HCT116 (cell line): Measurements from ENCODE around the gene OTOP2. TPM values are rescaled to one million over a fixed set of nuclear protein-coding genes. Genes with fewer than 3 reads are reported as not detected.

Experiments
- ATAC-seq: fragments of 200-7000 bp; cut with Tn5 transposase; 2 replicates; pipeline ENCODE4 v1.9.1; 2020; ENCODE audit warnings: mild to moderate bottlenecking, moderate library complexity
- BruUV-seq: library from RNA; stranded (reverse); fragments of 400-500 nt; replicated peaks from 2 replicates; lab custom pipeline; 2021; lab: Mats Ljungman, UMichigan
- CTCF ChIA-PET: fragments of 300-600 bp; sonication (Branson Sonifier 250); formaldehyde crosslinking; loops from one replicate; lab custom pipeline; 2021; ENCODE audit warnings: antibody characterized with exemption; lab: Charles Lee
- POLR2A ChIA-PET: fragments of 300-600, 350-600 bp; sonication (Branson Sonifier 250); formaldehyde crosslinking; loops from one replicate; lab custom pipeline; 2021; ENCODE audit warnings: antibody characterized with exemption; lab: Charles Lee
- RAD21 ChIA-PET, 2 experiments: fragments of 300-600 bp; sonication (Branson Sonifier 250); formaldehyde crosslinking; loops; one replicate each; lab custom pipeline; 2023; ENCODE audit warnings: low total read pairs in 2 of 2; ENCODE audit not compliant: uncharacterized antibody in 2 of 2, unreplicated experiment in 2 of 2, low non-redundant PET in 1 of 2; lab: Charles Lee
- DNase-seq: peaks from one replicate; pipeline ENCODE4 v3.0.0-alpha.2; 2010; ENCODE audit warnings: low read depth, low spot score
- H2AFZ ChIP-seq: fragments of 200-600 bp; shearing (Covaris generic), sonication (generic); 2 replicates; pipeline ENCODE4 v1.6.1; 2017; ENCODE audit warnings: low read depth, mixed run types, mixed read lengths, antibody characterized with exemption, low read length; ENCODE audit not compliant: poor library complexity, severe bottlenecking
- H3K27ac ChIP-seq: 2 replicates; pipeline ENCODE4 v1.5.1; 2012; ENCODE audit warnings: low read depth, low read length
- H3K27me3 ChIP-seq: fragments of 200-600 bp; sonication (generic); 2 replicates; pipeline ENCODE4 v1.6.1; 2016; ENCODE audit warnings: mixed run types, low read length, mixed read lengths; ENCODE audit not compliant: insufficient read depth
- H3K36me3 ChIP-seq, 2 experiments: fragments of 200-500 bp in 1 of 2; fragments of 200-600 bp in 1 of 2; sonication (Bioruptor generic) in 1 of 2; sonication (generic) in 1 of 2; 2 replicates each; pipeline versions ENCODE4 v1.5.1 to v1.6.1; 2014 to 2016; ENCODE audit warnings: low read length in 2 of 2, inconsistent platforms in 1 of 2, mixed read lengths in 1 of 2, mixed run types in 1 of 2; ENCODE audit not compliant: insufficient read depth in 2 of 2, control insufficient read depth in 1 of 2
- H3K4me1 ChIP-seq, 2 experiments: fragments of 200-600 bp in 1 of 2; sonication (generic) in 1 of 2; 2 replicates each; pipeline versions ENCODE4 v1.5.1 to v1.6.1; 2012 to 2017; ENCODE audit warnings: low read length in 2 of 2, inconsistent platforms in 1 of 2, mild to moderate bottlenecking in 1 of 2, mixed read lengths in 1 of 2, mixed run types in 1 of 2, moderate library complexity in 1 of 2; ENCODE audit not compliant: insufficient read depth in 2 of 2, control insufficient read depth in 1 of 2
- H3K4me2 ChIP-seq: fragments of 200-600 bp; sonication (generic); 2 replicates; pipeline ENCODE4 v1.6.1; 2017; ENCODE audit warnings: mixed run types, low read length, mixed read lengths
- H3K4me3 ChIP-seq, 2 experiments: fragments of 200-600 bp in 1 of 2; sonication (generic) in 1 of 2; replicated peaks in 1 of 2; 2 replicates each; pipeline ENCODE4 v1.5.1; 2011 to 2016; ENCODE audit warnings: low read length in 2 of 2, control low read depth in 1 of 2, low read depth in 1 of 2, mild to moderate bottlenecking in 1 of 2, mixed read lengths in 1 of 2, mixed run types in 1 of 2
- H3K79me2 ChIP-seq: fragments of 200-600 bp; sonication (generic); 2 replicates; pipeline ENCODE4 v1.6.1; 2017; ENCODE audit warnings: mild to moderate bottlenecking, mixed run types, low read length, moderate library complexity, mixed read lengths; ENCODE audit not compliant: insufficient read depth
- H3K9ac ChIP-seq: fragments of 200-600 bp; sonication (generic); 2 replicates; pipeline ENCODE4 v1.6.1; 2016; ENCODE audit warnings: low read length, mixed read lengths
- H3K9me2 ChIP-seq: fragments of 200-600 bp; sonication (generic), shearing (Covaris generic); 2 replicates; pipeline ENCODE4 v1.6.1; 2017; ENCODE audit warnings: mixed run types, mild to moderate bottlenecking, moderate library complexity; ENCODE audit not compliant: insufficient read depth
- H3K9me3 ChIP-seq, 2 experiments: fragments of 200-500 bp in 1 of 2; fragments of 200-600 bp in 1 of 2; sonication (Bioruptor generic) in 1 of 2; sonication (generic) in 1 of 2; 2 replicates each; pipeline ENCODE4 v1.6.1; 2014 to 2017; ENCODE audit warnings: low read length in 2 of 2, mixed read lengths in 2 of 2, inconsistent platforms in 1 of 2, low read depth in 1 of 2, mild to moderate bottlenecking in 1 of 2, mixed run types in 1 of 2, moderate library complexity in 1 of 2; ENCODE audit not compliant: control insufficient read depth in 1 of 2, insufficient read depth in 1 of 2
- H4K20me1 ChIP-seq: fragments of 200-600 bp; sonication (generic), shearing (Covaris generic); 2 replicates; pipeline ENCODE4 v1.6.1; 2017; ENCODE audit warnings: mixed run types, mild to moderate bottlenecking, moderate library complexity; ENCODE audit not compliant: insufficient read depth
- ATF3 ChIP-seq: IDR thresholded peaks from 2 replicates; pipeline ENCODE4 v1.6.1; 2012
- CEBPB ChIP-seq: IDR thresholded peaks from 2 replicates; pipeline ENCODE4 v1.6.1; 2012; ENCODE audit warnings: low read depth
- CTCF ChIP-seq, 3 experiments: fragments of 200-600 bp in 1 of 3; sonication (generic) in 1 of 3; IDR thresholded peaks in 2 of 3; conservative IDR thresholded peaks in 1 of 3; 2 replicates each; pipeline ENCODE4 v1.5.1; 2012 to 2017; ENCODE audit warnings: low read depth in 2 of 3, low read length in 2 of 3, antibody characterized with exemption in 1 of 3, borderline replicate concordance in 1 of 3, control low read depth in 1 of 3, mild to moderate bottlenecking in 1 of 3, mixed read lengths in 1 of 3, mixed run types in 1 of 3, moderate library complexity in 1 of 3; ENCODE audit not compliant: insufficient read depth in 1 of 3
- EGR1 ChIP-seq: IDR thresholded peaks from 2 replicates; pipeline ENCODE4 v1.6.1; 2012; ENCODE audit warnings: low read depth
- ELF1 ChIP-seq: IDR thresholded peaks from 2 replicates; pipeline ENCODE4 v1.6.1; 2012; ENCODE audit warnings: low read depth, borderline replicate concordance
- EZH2 ChIP-seq: fragments of 200-600 bp; sonication (generic); IDR thresholded peaks from 2 replicates; pipeline ENCODE4 v1.6.1; 2017; ENCODE audit warnings: antibody characterized with exemption, mixed run types
- EZH2phosphoT487 ChIP-seq: fragments of 200-600 bp; IDR thresholded peaks from 2 replicates; pipeline ENCODE4 v1.6.1; 2018; ENCODE audit warnings: antibody characterized with exemption, borderline replicate concordance
- FOSL1 ChIP-seq: IDR thresholded peaks from 2 replicates; pipeline ENCODE4 v1.6.1; 2012; ENCODE audit warnings: low read depth
- JUND ChIP-seq: IDR thresholded peaks from 2 replicates; pipeline ENCODE4 v1.6.1; 2012
- MAX ChIP-seq: IDR thresholded peaks from 2 replicates; pipeline ENCODE4 v1.6.1; 2012
- POLR2A ChIP-seq: IDR thresholded peaks from 2 replicates; pipeline ENCODE4 v1.7.0; 2011; ENCODE audit warnings: borderline replicate concordance; ENCODE audit not compliant: insufficient read depth, insufficient read length; ENCODE audit errors: extremely low read depth
- POLR2AphosphoS5 ChIP-seq: IDR thresholded peaks from 2 replicates; pipeline ENCODE4 v1.6.1; 2011; ENCODE audit warnings: mild to moderate bottlenecking, low read depth, low read length, moderate library complexity
- RAD21 ChIP-seq: IDR thresholded peaks from 2 replicates; pipeline ENCODE4 v1.6.1; 2012; ENCODE audit warnings: low read depth, mild to moderate bottlenecking
- REST ChIP-seq: IDR thresholded peaks from 2 replicates; pipeline ENCODE4 v1.6.1; 2012; ENCODE audit warnings: low read depth
- SIN3A ChIP-seq: IDR thresholded peaks from 2 replicates; pipeline ENCODE4 v1.6.1; 2012; ENCODE audit warnings: low read depth
- SP1 ChIP-seq: IDR thresholded peaks from 2 replicates; pipeline ENCODE4 v1.6.1; 2012; ENCODE audit warnings: low read depth
- SRF ChIP-seq: IDR thresholded peaks from 2 replicates; pipeline ENCODE4 v1.6.1; 2012; ENCODE audit warnings: low read depth
- TCF7L2 ChIP-seq: IDR thresholded peaks from 2 replicates; pipeline ENCODE4 v1.7.0; 2011; ENCODE audit warnings: borderline replicate concordance, inconsistent platforms; ENCODE audit not compliant: insufficient read depth, insufficient read length; ENCODE audit errors: extremely low read depth
- ZNF274 ChIP-seq: fragments of 200-500 bp; sonication (Bioruptor generic); IDR thresholded peaks from 2 replicates; pipeline ENCODE4 v1.6.1; 2014; ENCODE audit warnings: mild to moderate bottlenecking, low read depth, low read length, inconsistent platforms
- intact Hi-C: fragments of 100-400 bp; cut with micrococcal nuclease; formaldehyde crosslinking; loops from 2 replicates; pipeline ENCODE4 v1.10.0; 2022
- total RNA-seq: library from RNA; stranded (reverse); gene quantifications from one replicate; pipeline ENCODE4 v1.2.1, GENCODE V29; 2021; ENCODE audit not compliant: unreplicated experiment

OTOP2 gene
- total RNA-seq, 1 experiment from 2014 or later: not detected

- Histone ChIP-seq H4K20me1 (no peaks in the 10 kb centered on the region), H3K4me2 (no peak overlapping the region), H3K27ac (no peak overlapping the region), H3K9me2 (no peaks in the 10 kb centered on the region), H3K4me1 (peaks cover 20 to 45% of the 10 kb centered on the region in 2 experiments), H3K27me3 (peaks cover 4% of the 10 kb centered on the region; the same call in 1 of the 2 replicates), H3K36me3 (no peaks in the 10 kb centered on the region), H3K9me3 (no peaks in the 10 kb centered on the region), H2AFZ (no peak overlapping the region), H3K79me2 (no peaks in the 10 kb centered on the region), H3K4me3 (no peak overlapping the region), H3K9ac (no peak overlapping the region)
- ChIA-PET POLR2A (no interaction called here), RAD21 (interaction anchor here in 1 of 2 experiments (1.2 kb wide), 1 partner anchor 35 kb away, joined by 4 read pairs; no protein-coding TSS in a partner anchor), CTCF (interaction anchor here (1.3 to 2.8 kb wide), 2 partner anchors 32 to 37 kb away, joined by 3 to 21 read pairs; no protein-coding TSS in a partner anchor)
- BruUV-seq: no TSS peak
- ATAC-seq: no peak
- no peak for DNase-seq
- TF ChIP-seq SP1: no peak
- TF ChIP-seq JUND: no peak
- TF ChIP-seq FOSL1: no peak
- TF ChIP-seq POLR2AphosphoS5: no peak
- no peak for TF ChIP-seq REST
- TF ChIP-seq MAX: no peak
- no peak for TF ChIP-seq ELF1
- TF ChIP-seq ZNF274: no peak
- TF ChIP-seq RAD21: no peak
- no peak for TF ChIP-seq EZH2
- TF ChIP-seq POLR2A: no peak
- no peak for TF ChIP-seq CTCF (IDR thresholded peaks at IDR 0.05 in 2 of 3, conservative IDR thresholded peaks at IDR 0.05 in 1 of 3; ENCODE audit: borderline replicate concordance in 1 of 3, insufficient read depth in 1 of 3, low read depth in 2 of 3, low read length in 2 of 3)
- TF ChIP-seq SIN3A: no peak
- no peak for TF ChIP-seq ATF3
- TF ChIP-seq TCF7L2: no peak
- TF ChIP-seq CEBPB: no peak
- TF ChIP-seq SRF: no peak
- no peak for TF ChIP-seq EGR1
- TF ChIP-seq EZH2phosphoT487: no peak
- intact Hi-C loops: no loop called here
Observed at GRCh38 chr17:74925242-74925641, 1.2 kb downstream of the OTOP2 start.
